CD4-positive, alpha-beta T cell treated with Interleukin-21 for 1 hour (primary cell): ENCODE results near the gene TAGLN.
"Not testable (repeated sequence)": the region's sequence is repeated elsewhere in the genome, so short reads cannot be mapped to it uniquely, and the experiment has no call there.

Experiments
- DNase-seq: peaks from one replicate; pipeline ENCODE4 v3.0.0-alpha.2; 2020

The TAGLN gene

DNA sequence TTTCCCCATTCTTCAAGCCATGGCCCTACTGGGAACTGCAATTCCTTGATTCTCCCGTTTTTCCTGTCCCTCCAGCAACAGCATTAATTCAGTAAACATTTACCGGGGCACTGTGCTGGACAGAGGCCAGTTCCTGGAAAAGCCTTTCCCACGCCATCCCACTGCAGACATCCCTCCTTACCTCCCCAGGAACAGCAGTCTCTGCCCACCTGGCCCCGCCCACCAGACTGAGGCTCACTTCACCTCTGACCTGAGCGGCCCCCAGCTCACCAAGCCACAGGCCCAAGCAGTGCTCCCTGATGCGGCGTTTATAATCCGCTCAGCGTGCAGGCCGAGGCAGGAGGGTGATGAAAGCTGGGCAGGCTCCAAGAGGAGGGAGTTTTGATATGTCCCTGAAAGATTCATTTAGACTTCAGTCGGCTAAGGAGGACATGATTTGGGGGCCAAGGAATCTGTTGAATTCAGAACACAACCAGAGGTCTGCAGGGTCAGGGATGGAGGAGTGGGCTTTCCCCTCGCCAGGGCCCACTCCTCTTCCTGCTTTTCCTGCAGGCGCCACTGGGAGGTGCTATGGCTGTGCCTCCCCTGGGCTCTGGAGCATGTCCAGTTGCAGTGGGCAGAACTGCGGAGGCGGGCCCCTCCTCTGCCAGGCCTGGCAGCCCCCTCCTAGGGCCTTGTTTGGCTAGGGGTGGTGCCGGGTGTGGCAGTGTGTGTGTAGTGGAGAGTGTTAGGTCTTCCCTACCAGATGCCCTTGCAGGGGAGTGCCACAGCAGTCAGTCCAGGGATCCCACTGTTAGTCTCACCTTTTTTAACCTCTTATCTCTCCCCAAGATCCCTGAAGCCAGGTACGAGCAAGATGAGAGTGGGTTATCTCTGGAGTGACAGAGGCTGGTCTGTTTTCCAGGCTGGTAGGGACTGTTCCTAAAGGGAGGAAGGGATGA is 1.4 kb upstream of the TAGLN start:
- DNase-seq = no peak

GRCh38 chr11:117198613-117199012 is 557 bp upstream of the TAGLN start:
- no peak for DNase-seq

DNA sequence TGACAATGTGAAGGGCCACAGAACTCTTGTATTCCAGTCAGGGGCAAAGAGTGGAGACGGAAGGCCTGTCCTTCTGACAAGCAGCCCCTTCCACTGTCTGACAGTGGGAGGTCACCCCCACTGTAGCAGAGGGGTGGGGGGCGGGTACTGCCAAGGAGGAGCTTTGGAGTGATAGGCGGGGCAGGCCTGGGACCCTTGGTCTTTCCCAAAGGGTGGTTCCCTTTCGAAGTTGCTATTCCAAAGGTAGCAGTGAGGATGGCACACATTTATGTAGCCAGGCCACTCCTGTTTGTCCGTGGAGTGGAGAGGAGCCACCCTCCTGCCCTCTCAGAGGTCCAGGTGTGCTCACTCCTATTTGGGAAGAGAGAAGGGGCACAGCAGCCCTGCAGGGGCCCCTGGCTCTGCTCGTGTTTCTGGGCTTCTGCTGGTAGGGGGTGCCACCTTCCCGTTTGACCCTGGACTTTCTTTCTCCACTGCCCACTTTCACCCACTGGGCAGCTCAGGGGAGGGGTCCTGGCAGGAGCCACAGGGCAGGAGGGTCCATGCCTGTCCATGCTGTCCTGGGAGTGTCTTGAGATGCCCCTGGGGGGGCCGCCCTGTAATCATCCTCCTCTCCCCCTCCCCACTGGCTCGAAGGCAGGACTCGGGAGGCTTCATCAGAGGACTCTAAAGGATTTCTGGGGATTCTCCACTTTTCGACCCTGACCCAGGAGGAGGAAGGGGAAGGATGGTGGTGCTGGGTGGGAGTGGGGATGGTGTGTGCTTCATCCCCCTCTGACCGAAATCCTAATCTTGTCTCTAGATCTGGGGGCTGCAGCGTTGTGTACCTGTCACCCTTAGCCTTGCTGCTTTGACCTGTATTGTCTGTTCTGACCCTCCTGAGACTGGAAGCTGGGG is 994 bp downstream of the TAGLN start:
- no peak for DNase-seq

GRCh38 chr11:117200813-117201657 is 1.9 kb downstream of the TAGLN start:
- no peak for DNase-seq

DNA sequence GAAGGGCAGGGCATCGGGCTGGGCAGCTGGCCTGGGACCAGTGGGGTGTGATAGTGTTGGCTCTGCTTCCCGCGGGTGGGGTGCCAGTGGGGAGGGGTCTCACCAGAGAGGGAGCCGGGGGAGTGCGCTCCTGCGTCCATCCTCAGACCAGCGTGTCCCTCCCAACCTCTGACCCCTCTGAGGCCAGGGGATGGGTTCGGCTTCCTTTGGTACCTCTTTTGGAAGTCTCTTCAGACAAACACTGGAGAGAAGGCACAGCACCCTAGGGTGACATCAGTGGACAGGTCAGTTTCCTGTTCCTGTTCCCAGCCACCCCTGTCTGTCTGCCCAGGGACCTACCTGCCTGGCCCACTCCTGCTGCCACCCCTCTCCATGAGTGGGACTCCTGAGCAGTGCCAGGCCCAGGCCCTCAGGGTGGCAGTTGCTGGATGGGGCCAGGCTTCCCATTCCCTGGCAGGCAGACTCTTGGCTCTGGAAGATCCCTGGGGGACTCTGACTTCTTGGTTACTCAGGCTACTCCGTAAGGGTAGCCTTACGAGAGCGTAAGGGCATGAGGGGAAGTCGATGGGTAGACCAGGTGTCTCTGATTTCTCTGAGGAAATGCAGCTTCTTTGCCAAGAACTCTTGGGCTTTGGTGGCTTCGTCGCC is 2.6 kb downstream of the TAGLN start:
- DNase-seq = no peak

- DNase-seq = no peak
These were observed 3.4 kb downstream of the TAGLN start for GRCh38 chr11:117202386-117203068.

DNA sequence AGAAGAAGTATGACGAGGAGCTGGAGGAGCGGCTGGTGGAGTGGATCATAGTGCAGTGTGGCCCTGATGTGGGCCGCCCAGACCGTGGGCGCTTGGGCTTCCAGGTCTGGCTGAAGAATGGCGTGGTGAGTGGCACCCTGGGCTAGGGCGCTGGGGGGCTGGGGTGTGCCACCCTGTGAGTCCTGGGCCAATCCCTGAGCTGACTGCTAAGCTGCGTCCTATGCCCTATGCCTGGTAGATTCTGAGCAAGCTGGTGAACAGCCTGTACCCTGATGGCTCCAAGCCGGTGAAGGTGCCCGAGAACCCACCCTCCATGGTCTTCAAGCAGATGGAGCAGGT is 3.9 kb downstream of the TAGLN start:
- DNase-seq = no peak

- no peak for DNase-seq
These were observed 5.3 kb downstream of the TAGLN start for GRCh38 chr11:117204283-117205080.

DNA sequence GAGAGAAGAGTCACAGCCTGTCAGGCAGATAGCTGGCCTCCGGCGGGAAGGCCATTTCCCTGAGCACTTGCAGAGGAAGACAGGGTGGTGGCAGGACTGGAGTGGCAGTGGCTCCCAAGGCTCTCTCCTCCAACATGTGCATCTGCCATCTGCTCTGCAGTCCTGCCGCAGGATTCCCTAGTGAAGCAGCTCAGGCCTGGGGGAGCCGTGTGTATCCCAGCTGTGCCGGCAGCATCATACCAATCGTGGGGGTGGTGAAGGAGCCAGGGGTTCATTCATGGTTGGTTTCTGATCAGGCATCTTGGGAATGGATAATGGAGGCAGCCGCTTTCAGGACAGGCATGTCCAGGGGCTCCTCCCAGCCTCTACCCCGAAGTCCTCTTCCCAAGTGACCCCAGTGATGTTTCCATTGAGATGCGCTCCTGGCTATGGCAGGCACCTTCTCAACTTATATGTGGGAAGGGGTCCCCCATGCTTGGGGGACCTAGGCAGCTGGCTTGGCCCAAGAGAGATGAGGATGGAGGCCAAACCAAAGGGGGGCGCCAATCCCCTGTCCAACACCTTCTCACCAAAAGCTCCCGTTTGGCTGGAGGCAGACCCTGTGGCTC is 6.1 kb downstream of the TAGLN start:
- no peak for DNase-seq

GRCh38 chr11:117206111-117206510 is 6.9 kb downstream of the TAGLN start:
- DNase-seq = not testable (repeated sequence)

- not testable (repeated sequence) for DNase-seq
These were observed 7.7 kb downstream of the TAGLN start for GRCh38 chr11:117206859-117207258.

DNA sequence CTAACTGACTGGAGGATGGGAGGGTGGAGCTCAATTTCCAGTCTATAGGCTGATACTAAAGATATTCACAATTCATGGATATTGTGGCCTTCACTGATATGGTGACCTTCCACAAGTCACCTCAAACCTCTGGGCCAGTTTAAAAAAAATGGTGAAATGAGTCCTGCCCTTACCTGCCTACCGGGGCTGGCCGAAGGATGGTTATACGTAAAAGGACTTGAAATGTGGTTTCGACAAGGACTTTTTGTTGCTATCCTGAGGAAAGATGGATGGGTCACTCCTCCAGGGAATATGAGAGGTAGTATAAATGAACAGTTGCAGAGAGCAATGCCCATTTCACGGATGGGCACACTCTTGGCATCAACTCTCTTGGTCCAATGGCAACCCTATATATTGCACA is 8.3 kb downstream of the TAGLN start:
- DNase-seq = not testable (repeated sequence)

DNA sequence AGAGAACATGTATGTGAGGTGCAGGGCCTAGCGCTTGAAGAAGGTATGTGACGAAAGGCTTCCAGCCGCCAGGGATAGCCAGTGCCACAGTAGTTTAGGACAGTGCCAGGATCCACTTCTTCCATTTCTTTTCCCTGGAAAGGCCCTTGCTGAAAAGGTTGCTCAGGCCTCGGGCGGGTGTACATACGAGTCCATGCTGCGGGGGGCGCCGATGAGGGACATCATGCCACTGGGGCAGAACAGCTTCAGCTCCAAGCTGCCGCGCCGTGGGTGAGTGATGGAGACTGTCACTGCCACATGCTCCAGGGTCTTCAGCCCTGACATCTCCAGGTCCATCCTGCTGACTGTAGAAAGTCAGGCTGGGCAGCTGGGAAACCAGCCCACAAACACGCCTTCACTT is 9.5 kb downstream of the TAGLN start:
- DNase-seq = not testable (repeated sequence)

DNA sequence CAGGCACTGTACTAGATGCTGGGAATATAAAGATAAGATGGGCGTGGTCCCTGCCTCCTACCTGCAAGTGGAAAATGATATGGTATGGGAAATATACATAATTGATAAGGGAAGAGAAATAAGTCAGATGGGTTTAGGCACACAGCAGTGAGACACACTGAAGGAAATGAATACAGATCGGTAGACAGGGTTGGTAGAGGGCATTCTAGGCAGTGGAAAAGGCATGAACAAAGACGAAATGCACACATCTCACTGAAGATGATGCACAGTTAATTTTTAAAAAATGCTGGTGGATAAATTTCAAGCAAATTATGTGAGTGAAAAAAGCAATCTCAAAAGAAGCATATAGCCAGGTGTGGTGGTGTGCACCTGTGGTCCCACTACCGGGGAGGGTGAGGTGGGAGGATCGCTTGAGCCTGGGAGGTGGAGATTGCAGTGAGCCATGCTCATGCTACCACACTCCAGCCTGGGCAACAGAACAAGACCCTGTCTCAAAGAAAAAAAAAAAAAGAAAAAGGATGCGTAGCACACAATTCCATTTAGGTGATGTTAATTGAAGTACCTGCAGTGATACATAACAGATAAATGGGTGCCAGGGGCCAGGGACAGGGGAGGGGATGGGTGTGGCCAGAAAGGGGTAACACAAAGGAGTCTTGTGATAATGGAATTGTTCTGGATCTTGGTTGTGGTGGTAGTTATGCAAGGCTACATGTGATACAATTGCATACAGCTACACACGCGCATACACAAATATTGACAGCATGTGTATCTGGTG is 10.4 kb downstream of the TAGLN start:
- not testable (repeated sequence) for DNase-seq

GRCh38 chr11:117210620-117211019 is 11.4 kb downstream of the TAGLN start:
- DNase-seq = no peak

GRCh38 chr11:117212697-117213355 is 13.7 kb downstream of the TAGLN start:
- no peak for DNase-seq

- DNase-seq = no peak
These were observed 15.4 kb downstream of the TAGLN start for GRCh38 chr11:117214404-117215110.
